GM12865 (cell line): ENCODE measurements around the gene GRAMD1A.
"Not testable (repeated sequence)": the region's sequence is repeated elsewhere in the genome, so short reads cannot be mapped to it uniquely, and the experiment has no call there.

ENCODE experiments used
- DNase-seq: peaks from one replicate; pipeline ENCODE4 v3.0.0; 2010; ENCODE audit warnings: low read depth
- H3K4me3 ChIP-seq: 2 replicates; pipeline ENCODE4 v1.5.1; 2011; ENCODE audit warnings: mild to moderate bottlenecking, low read depth, low read length, control low read depth
- TF ChIP-seq, protein P1 (sequence below): IDR thresholded peaks from 2 replicates; pipeline ENCODE4 v1.5.1; 2011; ENCODE audit warnings: low read length, control low read depth, low read depth, inconsistent platforms; ENCODE audit not compliant: insufficient read depth; ENCODE audit errors: missing control alignments

The GRAMD1A gene

DNA sequence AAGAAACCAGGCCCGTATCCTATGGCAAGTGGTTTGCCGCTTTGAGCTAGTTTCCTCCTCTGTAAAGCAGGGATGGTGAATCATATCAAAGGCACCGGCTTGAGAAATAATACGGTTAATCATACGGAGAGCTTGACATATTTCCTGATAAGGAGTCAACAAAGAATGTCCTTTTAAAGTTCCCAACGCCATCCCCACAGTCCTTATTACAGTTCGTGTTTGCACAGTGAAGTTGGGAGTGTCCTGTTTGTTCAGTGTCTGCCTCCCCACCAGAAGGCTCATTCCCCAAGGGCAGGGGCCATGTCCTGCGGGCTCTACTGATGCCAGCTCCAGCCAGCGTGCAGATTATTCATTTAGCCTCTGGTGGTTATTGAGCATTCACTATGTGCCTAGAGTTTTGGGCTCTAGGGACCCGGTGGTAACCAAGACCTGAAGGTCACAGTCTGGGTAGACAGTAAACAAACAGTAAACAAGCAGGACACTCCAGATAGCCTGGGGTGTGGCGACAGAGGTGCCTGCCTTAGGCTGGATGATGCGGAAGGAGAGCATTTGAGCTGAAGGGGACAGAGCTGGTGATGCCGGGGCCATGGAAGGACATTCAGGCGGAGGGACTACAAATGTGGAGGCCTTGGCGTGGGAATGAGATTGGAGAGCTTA is 6.3 kb downstream of the GRAMD1A start:
- no peak for DNase-seq
- TF ChIP-seq, protein P1, sequence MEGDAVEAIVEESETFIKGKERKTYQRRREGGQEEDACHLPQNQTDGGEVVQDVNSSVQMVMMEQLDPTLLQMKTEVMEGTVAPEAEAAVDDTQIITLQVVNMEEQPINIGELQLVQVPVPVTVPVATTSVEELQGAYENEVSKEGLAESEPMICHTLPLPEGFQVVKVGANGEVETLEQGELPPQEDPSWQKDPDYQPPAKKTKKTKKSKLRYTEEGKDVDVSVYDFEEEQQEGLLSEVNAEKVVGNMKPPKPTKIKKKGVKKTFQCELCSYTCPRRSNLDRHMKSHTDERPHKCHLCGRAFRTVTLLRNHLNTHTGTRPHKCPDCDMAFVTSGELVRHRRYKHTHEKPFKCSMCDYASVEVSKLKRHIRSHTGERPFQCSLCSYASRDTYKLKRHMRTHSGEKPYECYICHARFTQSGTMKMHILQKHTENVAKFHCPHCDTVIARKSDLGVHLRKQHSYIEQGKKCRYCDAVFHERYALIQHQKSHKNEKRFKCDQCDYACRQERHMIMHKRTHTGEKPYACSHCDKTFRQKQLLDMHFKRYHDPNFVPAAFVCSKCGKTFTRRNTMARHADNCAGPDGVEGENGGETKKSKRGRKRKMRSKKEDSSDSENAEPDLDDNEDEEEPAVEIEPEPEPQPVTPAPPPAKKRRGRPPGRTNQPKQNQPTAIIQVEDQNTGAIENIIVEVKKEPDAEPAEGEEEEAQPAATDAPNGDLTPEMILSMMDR: no peak
- no peak overlapping the region for H3K4me3 ChIP-seq

DNA sequence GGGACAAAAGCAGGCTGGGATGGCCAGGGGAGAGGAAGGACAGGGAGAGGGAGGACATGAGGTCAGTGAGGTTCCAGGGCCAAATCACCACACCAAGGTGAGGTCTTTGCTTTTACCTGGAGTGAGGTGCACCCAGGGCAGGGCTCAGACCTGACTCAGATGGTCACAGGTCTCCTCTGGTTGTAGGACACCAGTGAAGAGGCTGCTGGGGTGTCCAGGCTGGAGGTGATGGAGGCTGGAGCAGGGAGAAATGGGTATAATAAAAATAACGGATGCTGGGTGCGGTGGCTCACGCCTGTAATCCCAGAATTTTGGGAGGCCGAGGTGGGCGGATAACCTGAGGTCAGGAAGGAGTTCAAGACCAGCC is 6.9 kb downstream of the GRAMD1A start:
- no peak for DNase-seq
- H3K4me3 ChIP-seq: no peak overlapping the region
- TF ChIP-seq, protein P1: no peak

DNA sequence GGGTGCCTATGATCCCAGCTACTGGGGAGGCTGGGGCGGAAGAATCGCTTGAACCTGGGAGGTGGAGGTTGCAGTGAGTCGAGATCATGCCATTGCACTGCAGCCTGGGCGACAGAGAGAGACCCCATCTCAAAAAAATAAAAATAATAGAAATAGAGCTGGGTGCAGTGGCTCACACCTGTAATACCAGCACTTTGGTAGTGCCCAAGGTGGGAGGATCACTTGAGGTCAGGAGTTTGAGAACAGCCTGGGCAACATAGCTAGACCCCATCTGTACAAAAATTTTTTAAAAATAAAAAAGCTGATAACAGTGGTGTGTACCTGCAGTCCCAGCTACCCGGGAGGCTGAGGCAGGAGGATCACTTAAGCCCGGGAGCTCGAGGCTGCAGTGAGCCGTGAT is 7.3 kb downstream of the GRAMD1A start:
- not testable (repeated sequence) for H3K4me3 ChIP-seq, DNase-seq

DNA sequence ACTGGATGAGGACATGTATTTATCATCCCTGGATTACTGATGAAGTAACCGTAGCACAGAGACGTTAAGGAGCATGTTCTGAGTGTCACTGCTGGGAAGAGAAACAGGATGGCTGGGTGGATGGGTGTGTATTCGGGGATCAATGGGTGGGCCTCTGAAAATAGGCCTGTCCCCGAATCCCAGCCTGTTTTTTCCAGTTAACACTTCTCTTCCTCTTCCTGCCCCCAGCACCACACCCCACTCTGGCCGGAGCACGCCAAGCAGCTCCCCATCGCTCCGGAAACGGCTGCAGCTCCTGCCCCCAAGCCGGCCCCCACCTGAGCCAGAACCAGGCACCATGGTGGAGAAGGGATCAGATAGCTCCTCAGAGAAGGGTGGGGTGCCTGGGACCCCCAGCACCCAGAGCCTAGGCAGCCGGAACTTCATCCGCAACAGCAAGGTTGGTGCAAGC is 8.8 kb downstream of the GRAMD1A start:
- no peak overlapping the region for H3K4me3 ChIP-seq
- DNase-seq: no peak
- TF ChIP-seq, protein P1: no peak

DNA sequence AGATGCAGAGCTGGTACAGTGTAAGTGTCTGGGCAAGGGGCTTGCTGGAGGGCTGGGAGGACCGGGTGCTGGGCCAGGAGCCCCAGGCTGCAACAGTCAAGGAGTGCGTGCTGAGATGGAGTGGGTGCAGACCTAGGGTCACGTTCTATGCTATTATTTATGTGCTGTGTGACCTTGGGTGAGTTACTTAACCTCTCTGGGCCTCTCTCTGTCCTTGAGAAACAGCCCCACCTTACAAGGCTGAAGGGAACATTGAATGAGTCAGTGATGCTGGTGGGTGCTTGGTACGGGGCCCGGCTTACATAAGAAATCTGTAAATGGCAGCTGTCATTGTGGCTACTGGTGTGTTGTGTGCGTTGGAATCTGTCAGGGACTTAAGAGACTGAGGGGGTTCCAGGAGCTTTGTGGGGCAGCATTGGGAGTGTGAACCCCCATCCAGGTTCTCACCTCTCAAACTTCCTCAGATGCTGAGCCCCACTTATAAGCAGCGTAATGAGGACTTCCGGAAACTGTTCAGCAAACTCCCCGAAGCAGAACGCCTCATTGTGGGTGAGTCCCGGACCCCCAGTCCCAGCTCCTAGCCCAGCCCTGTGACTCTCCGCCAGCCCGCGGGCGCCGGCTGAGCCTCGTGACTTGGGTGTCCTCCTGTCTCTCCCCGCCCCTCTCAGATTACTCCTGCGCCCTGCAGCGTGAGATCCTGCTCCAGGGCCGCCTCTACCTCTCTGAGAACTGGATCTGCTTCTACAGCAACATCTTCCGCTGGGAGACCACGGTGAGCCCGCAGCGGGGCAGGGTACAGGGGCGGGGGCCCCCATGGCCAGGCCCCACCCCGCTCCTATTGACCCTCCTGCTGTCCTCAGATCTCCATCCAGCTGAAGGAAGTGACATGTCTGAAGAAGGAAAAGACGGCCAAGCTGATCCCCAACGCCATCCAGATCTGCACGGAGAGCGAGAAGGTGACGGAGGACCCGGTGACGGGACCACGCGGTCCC is 9.6 kb downstream of the GRAMD1A start:
- DNase-seq: no peak
- H3K4me3 ChIP-seq: no peak overlapping the region
- TF ChIP-seq, protein P1: no peak

DNA sequence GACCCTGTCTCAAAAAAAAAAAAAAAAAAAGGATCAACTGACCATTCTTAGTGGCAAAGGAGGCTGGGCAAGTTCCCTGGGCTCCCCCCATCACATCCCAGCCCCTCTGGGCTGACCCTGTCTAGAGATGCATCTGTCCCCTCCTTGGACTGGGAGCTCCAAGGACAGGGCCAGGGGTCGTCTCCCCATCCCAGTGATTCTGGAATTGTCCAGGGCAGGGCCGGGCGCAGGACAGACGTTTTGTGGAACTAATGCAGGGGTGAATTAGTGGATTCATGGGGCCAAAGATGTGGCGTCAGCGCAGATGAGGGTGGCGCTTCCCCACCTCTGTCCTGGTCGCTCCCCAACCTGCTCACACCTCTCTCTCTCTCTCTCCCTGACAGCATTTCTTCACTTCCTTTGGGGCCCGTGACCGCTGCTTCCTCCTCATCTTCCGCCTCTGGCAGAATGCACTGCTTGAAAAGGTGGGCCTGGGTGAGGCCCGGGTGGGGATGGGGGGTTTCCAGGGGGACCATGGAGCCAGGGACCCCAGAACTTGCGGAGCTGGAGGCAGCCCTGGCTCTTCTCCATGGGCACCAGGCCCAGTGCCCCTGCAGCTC is 11.1 kb downstream of the GRAMD1A start:
- DNase-seq: no peak
- H3K4me3 ChIP-seq: no peak overlapping the region
- TF ChIP-seq, protein P1: no peak
